ENCODE data around the gene NCKAP5.

GRCh38 chr2:133588144-133588543 lies 19.9 kb upstream of the NCKAP5 start:
- TF ChIP-seq ELF4 (IDR thresholded peaks at IDR 0.05) (no peak), BHLHE40 (IDR thresholded peaks at IDR 0.05; ENCODE audit: borderline replicate concordance) (no peak), FOXK2 (IDR thresholded peaks at IDR 0.05) (no peak), L3MBTL2 (conservative IDR thresholded peaks at IDR 0.05) (no peak), PKNOX1 (IDR thresholded peaks at IDR 0.05) (no peak), SUZ12 (IDR thresholded peaks at IDR 0.05) (no peak), ZNF384 (IDR thresholded peaks at IDR 0.05) (no peak), SP1 (IDR thresholded peaks at IDR 0.05) (no peak), FOXM1 (IDR thresholded peaks at IDR 0.05; ENCODE audit: borderline replicate concordance) (no peak), HDGF (IDR thresholded peaks at IDR 0.05; ENCODE audit: borderline replicate concordance) (no peak), FOXA1 (IDR thresholded peaks at IDR 0.05) (no peak)

Measured in HEK293T (cell line).